GM23338 (cell line): ENCODE results near the gene IGF1. TPM values are rescaled to one million over a fixed set of nuclear protein-coding genes. Genes with fewer than 3 reads are reported as not detected.
A peak's percentile ranks its signal among the peaks of the same experiment; 100 is the strongest.

Source experiments
- ATAC-seq: fragments of 200-7000 bp; cut with Tn5 transposase; 3 replicates; pipeline ENCODE4 v1.9.1; 2020
- DNase-seq: peaks from one replicate; pipeline ENCODE4 v3.0.0-alpha.2; 2015; ENCODE audit warnings: low spot score
- H2AFZ ChIP-seq: fragments of 200-600 bp; sonication (generic); 2 replicates; pipeline ENCODE4 v1.8.0; 2016; ENCODE audit warnings: antibody characterized with exemption, mild to moderate bottlenecking, moderate library complexity
- H3F3A ChIP-seq: fragments of 200-600 bp; sonication (generic); replicated peaks from 2 replicates; pipeline ENCODE4 v1.8.0; 2017; ENCODE audit warnings: antibody characterized with exemption, mixed run types, low read depth
- H3K27ac ChIP-seq: fragments of 200-600 bp; sonication (generic); 2 replicates; pipeline ENCODE4 v1.6.1; 2016; ENCODE audit warnings: low read depth
- H3K27me3 ChIP-seq: fragments of 200-600 bp; sonication (generic); 2 replicates; pipeline ENCODE4 v1.8.0; 2016; ENCODE audit warnings: mild to moderate bottlenecking, mixed run types, moderate library complexity; ENCODE audit not compliant: insufficient read depth
- H3K36me3 ChIP-seq: fragments of 200-600 bp; sonication (generic); 2 replicates; pipeline ENCODE4 v1.8.0; 2016; ENCODE audit warnings: mild to moderate bottlenecking; ENCODE audit not compliant: insufficient read depth
- H3K4me1 ChIP-seq: fragments of 200-600 bp; sonication (generic); 2 replicates; pipeline ENCODE4 v1.8.0; 2016; ENCODE audit warnings: mild to moderate bottlenecking, moderate library complexity; ENCODE audit not compliant: insufficient read depth
- H3K4me2 ChIP-seq: fragments of 200-600 bp; sonication (generic); 2 replicates; pipeline ENCODE4 v1.7.1; 2017; ENCODE audit warnings: mixed run types
- H3K4me3 ChIP-seq: fragments of 200-600 bp; sonication (generic); 2 replicates; pipeline ENCODE4 v1.6.1; 2016; ENCODE audit warnings: mixed run types
- H3K79me2 ChIP-seq: fragments of 200-600 bp; sonication (generic); replicated peaks from 2 replicates; pipeline ENCODE4 v1.8.0; 2017; ENCODE audit warnings: mild to moderate bottlenecking; ENCODE audit not compliant: insufficient read depth
- H3K9me2 ChIP-seq: fragments of 200-600 bp; sonication (generic); 2 replicates; pipeline ENCODE4 v1.8.0; 2017; ENCODE audit not compliant: insufficient read depth
- H4K20me1 ChIP-seq: fragments of 200-600 bp; sonication (generic); replicated peaks from 2 replicates; pipeline ENCODE4 v1.8.0; 2017; ENCODE audit warnings: mild to moderate bottlenecking; ENCODE audit not compliant: insufficient read depth
- H3K27ac Mint-ChIP-seq: 2 replicates; pipeline ENCODE4 v1.8.0; 2020; ENCODE audit warnings: inconsistent platforms, mild to moderate bottlenecking, moderate library complexity, mixed read lengths
- H3K27me3 Mint-ChIP-seq: 3 replicates; pipeline ENCODE4 v1.8.0; 2022; ENCODE audit warnings: low read depth, mild to moderate bottlenecking, moderate library complexity, mixed read lengths, inconsistent platforms; ENCODE audit not compliant: insufficient read depth, poor library complexity
- H3K36me3 Mint-ChIP-seq: 3 replicates; pipeline ENCODE4 v1.8.0; 2021; ENCODE audit warnings: low read depth, mild to moderate bottlenecking, inconsistent platforms, moderate library complexity, mixed read lengths
- H3K4me1 Mint-ChIP-seq: 3 replicates; pipeline ENCODE4 v1.8.0; 2020; ENCODE audit warnings: mild to moderate bottlenecking, inconsistent platforms, mixed read lengths
- H3K4me3 Mint-ChIP-seq: 3 replicates; pipeline ENCODE4 v1.8.0; 2021; ENCODE audit warnings: moderate library complexity, mild to moderate bottlenecking, inconsistent platforms, mixed read lengths
- H3K9me3 Mint-ChIP-seq: 3 replicates; pipeline ENCODE4 v1.8.0; 2020; ENCODE audit warnings: moderate library complexity, mild to moderate bottlenecking, inconsistent platforms, mixed read lengths
- CREB1 ChIP-seq: fragments of 250-450 bp; sonication (Bioruptor Pico); IDR thresholded peaks from 2 replicates; pipeline ENCODE4 v1.5.0; 2020; ENCODE audit warnings: low read depth, mild to moderate bottlenecking, moderate library complexity
- CTCF ChIP-seq, 2 experiments: fragments of 200-600 bp in 1 of 2; sonication (generic) in 1 of 2; conservative IDR thresholded peaks; 2 replicates each; pipeline versions ENCODE4 v1.5.1 to v1.6.1; 2016 to 2017; ENCODE audit warnings: antibody characterized with exemption in 2 of 2, low read depth in 2 of 2, mild to moderate bottlenecking in 2 of 2, moderate library complexity in 1 of 2
- EZH2 ChIP-seq: fragments of 200-600 bp; sonication (generic); IDR thresholded peaks from one replicate; pipeline ENCODE4 v1.8.0; 2017; ENCODE audit warnings: antibody characterized with exemption, mild to moderate bottlenecking, low read depth; ENCODE audit not compliant: unreplicated experiment
- EZH2phosphoT487 ChIP-seq: fragments of 200-600 bp; sonication (generic); IDR thresholded peaks from one replicate; pipeline ENCODE4 v1.8.1; 2018; ENCODE audit warnings: antibody characterized with exemption; ENCODE audit not compliant: unreplicated experiment
- JUNB ChIP-seq: IDR thresholded peaks from one replicate; pipeline ENCODE4 v1.6.1; 2016; ENCODE audit warnings: antibody characterized with exemption; ENCODE audit not compliant: unreplicated experiment
- NANOG ChIP-seq: IDR thresholded peaks from 2 replicates; pipeline ENCODE4 v1.6.1; 2016; ENCODE audit warnings: antibody characterized with exemption, borderline replicate concordance
- POLR2AphosphoS5 ChIP-seq: IDR thresholded peaks from 2 replicates; pipeline ENCODE4 v1.6.1; 2016; ENCODE audit warnings: antibody characterized with exemption, low read depth
- STAT1 ChIP-seq: IDR thresholded peaks from one replicate; pipeline ENCODE4 v1.6.1; 2016; ENCODE audit warnings: antibody characterized with exemption; ENCODE audit not compliant: unreplicated experiment
- ZNF114 ChIP-seq: fragments of 250-450 bp; sonication (Bioruptor Pico); IDR thresholded peaks from 2 replicates; pipeline ENCODE4 v1.5.0; 2020; ENCODE audit warnings: mild to moderate bottlenecking, moderate library complexity
- ZNF331 ChIP-seq: fragments of 250-450 bp; sonication (Bioruptor Pico); IDR thresholded peaks from 2 replicates; pipeline ENCODE4 v1.5.0; 2020; ENCODE audit warnings: low read depth, mild to moderate bottlenecking, moderate library complexity
- ZNF462 ChIP-seq: fragments of 250-450 bp; sonication (Bioruptor Pico); IDR thresholded peaks from 2 replicates; pipeline ENCODE4 v1.5.0; 2020; ENCODE audit warnings: mild to moderate bottlenecking, moderate library complexity
- polyA plus RNA-seq: library from polyadenylated mRNA; unstranded; fragments of >200 nt; fragmentation: Nextera tagmentation; extraction: Ambion mirVana; gene quantifications from 2 replicates; pipeline ENCODE4 v1.2.1, GENCODE V29; 2016
- total RNA-seq: library from RNA; depleted of rRNA; stranded (reverse); fragments of >200 nt; shearing (Covaris generic); gene quantifications from 2 replicates; pipeline ENCODE4 v1.2.3, GENCODE V29; 2014
- TF ChIP-seq, protein P1 (sequence below): IDR thresholded peaks from 2 replicates; pipeline ENCODE4 v1.6.1; 2016; ENCODE audit warnings: antibody characterized with exemption
- TF ChIP-seq, protein P2 (sequence below): IDR thresholded peaks from one replicate; pipeline ENCODE4 v1.6.1; 2018; ENCODE audit warnings: antibody characterized with exemption; ENCODE audit not compliant: unreplicated experiment

Gene IGF1
- total and polyA plus RNA-seq, 2 experiments from 2014 or later = 0.29 TPM; not detected in 1

DNA sequence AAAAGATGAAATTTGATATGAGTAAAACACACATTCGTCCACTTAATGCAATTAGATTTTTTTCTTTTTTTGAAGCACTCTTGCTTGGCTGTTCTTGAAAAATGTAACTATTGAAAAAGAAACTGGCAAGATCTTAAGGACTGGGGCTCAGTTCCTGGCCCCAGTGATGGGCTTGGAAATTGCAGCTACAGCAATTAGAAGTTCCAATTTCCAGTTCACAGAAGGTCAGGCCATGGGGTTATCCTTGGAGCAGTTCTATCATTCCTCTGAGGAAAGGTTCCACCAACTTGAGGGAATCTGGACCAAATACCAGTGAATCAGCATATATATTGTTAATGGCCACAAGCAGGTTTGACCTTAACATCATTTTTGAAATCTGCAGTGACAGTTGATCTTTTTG, 18.9 kb downstream of the IGF1 start:
- Mint-ChIP-seq H3K27ac (no peak overlapping the region), H3K4me3 (no peak overlapping the region), H3K9me3 (no peaks in the 10 kb centered on the region), H3K27me3 (no peaks in the 10 kb centered on the region), H3K4me1 (peaks cover 14% of the 10 kb centered on the region; the same call in 2 of the 3 replicates), H3K36me3 (no peaks in the 10 kb centered on the region)
- DNase-seq = no peak
- H3K4me1 ChIP-seq = peaks cover 10% of the 10 kb centered on the region; the same call in 1 of the 2 replicates
- H3K9me2 ChIP-seq = no peaks in the 10 kb centered on the region
- H3K27ac ChIP-seq = no peak overlapping the region
- no peaks in the 10 kb centered on the region for H4K20me1 ChIP-seq
- no peaks in the 10 kb centered on the region for H3K79me2 ChIP-seq
- TF ChIP-seq JUNB = no peak
- no peak for TF ChIP-seq ZNF462 (CRISPR knock-in tag)
- TF ChIP-seq, protein P1, sequence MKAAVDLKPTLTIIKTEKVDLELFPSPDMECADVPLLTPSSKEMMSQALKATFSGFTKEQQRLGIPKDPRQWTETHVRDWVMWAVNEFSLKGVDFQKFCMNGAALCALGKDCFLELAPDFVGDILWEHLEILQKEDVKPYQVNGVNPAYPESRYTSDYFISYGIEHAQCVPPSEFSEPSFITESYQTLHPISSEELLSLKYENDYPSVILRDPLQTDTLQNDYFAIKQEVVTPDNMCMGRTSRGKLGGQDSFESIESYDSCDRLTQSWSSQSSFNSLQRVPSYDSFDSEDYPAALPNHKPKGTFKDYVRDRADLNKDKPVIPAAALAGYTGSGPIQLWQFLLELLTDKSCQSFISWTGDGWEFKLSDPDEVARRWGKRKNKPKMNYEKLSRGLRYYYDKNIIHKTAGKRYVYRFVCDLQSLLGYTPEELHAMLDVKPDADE = no peak
- no peak for TF ChIP-seq NANOG
- no peak for TF ChIP-seq EZH2
- no peak for TF ChIP-seq CREB1
- TF ChIP-seq ZNF114 (CRISPR knock-in tag) = no peak
- TF ChIP-seq ZNF331 (CRISPR knock-in tag) = no peak
- TF ChIP-seq EZH2phosphoT487 = no peak
- TF ChIP-seq, protein P2, sequence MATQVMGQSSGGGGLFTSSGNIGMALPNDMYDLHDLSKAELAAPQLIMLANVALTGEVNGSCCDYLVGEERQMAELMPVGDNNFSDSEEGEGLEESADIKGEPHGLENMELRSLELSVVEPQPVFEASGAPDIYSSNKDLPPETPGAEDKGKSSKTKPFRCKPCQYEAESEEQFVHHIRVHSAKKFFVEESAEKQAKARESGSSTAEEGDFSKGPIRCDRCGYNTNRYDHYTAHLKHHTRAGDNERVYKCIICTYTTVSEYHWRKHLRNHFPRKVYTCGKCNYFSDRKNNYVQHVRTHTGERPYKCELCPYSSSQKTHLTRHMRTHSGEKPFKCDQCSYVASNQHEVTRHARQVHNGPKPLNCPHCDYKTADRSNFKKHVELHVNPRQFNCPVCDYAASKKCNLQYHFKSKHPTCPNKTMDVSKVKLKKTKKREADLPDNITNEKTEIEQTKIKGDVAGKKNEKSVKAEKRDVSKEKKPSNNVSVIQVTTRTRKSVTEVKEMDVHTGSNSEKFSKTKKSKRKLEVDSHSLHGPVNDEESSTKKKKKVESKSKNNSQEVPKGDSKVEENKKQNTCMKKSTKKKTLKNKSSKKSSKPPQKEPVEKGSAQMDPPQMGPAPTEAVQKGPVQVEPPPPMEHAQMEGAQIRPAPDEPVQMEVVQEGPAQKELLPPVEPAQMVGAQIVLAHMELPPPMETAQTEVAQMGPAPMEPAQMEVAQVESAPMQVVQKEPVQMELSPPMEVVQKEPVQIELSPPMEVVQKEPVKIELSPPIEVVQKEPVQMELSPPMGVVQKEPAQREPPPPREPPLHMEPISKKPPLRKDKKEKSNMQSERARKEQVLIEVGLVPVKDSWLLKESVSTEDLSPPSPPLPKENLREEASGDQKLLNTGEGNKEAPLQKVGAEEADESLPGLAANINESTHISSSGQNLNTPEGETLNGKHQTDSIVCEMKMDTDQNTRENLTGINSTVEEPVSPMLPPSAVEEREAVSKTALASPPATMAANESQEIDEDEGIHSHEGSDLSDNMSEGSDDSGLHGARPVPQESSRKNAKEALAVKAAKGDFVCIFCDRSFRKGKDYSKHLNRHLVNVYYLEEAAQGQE = no peak
- no peak for TF ChIP-seq POLR2AphosphoS5
- no peak for TF ChIP-seq STAT1
- TF ChIP-seq CTCF (conservative IDR thresholded peaks at IDR 0.05; ENCODE audit: low read depth in 2 of 2) = no peak
- H2AFZ ChIP-seq = peak overlapping the region; percentile 11; the same call in 1 of the 2 replicates
- no peaks in the 10 kb centered on the region for H3K27me3 ChIP-seq
- ATAC-seq = no peak
- no peaks in the 10 kb centered on the region for H3F3A ChIP-seq
- H3K4me2 ChIP-seq = no peak overlapping the region
- H3K4me3 ChIP-seq = no peak overlapping the region
- H3K36me3 ChIP-seq = no peaks in the 10 kb centered on the region
